Natural killer cell (primary cell): ENCODE measurements around the gene DYNC1LI1. TPM values are rescaled to one million over a fixed set of nuclear protein-coding genes. Genes with fewer than 3 reads are reported as not detected.
A peak's percentile ranks its signal among the peaks of the same experiment; 100 is the strongest.

Experiments
- ATAC-seq, 3 donors: fragments of 150-1000 bp in 2 of 3; fragments of 200-7000 bp in 1 of 3; cut with Tn5 transposase; 1 replicate in 1 of 3; 2 replicates in 2 of 3; pipeline ENCODE4 v1.10.0; 2021; ENCODE audit warnings: mild to moderate bottlenecking in 2 of 3, moderate library complexity in 2 of 3
- DNase-seq, 2 donors: peaks; one replicate each; pipeline versions ENCODE4 v3.0.0 to v3.0.0-alpha.2; 2013 to 2021; ENCODE audit warnings: mixed read lengths in 1 of 2
- H3K27ac ChIP-seq: one replicate; pipeline ENCODE4 v1.5.1; 2013; ENCODE audit warnings: mild to moderate bottlenecking, low read length
- H3K27me3 ChIP-seq: one replicate; pipeline ENCODE4 v1.6.1; 2013; ENCODE audit warnings: low read length; ENCODE audit not compliant: control insufficient read depth, insufficient read depth
- H3K36me3 ChIP-seq: one replicate; pipeline ENCODE4 v1.6.1; 2013; ENCODE audit warnings: low read length; ENCODE audit not compliant: control insufficient read depth, insufficient read depth
- H3K4me1 ChIP-seq: one replicate; pipeline ENCODE4 v1.6.1; 2013; ENCODE audit warnings: low read length; ENCODE audit not compliant: control insufficient read depth, insufficient read depth
- H3K4me3 ChIP-seq: one replicate; pipeline ENCODE4 v1.5.1; 2013; ENCODE audit warnings: low read length
- H3K9me3 ChIP-seq: one replicate; pipeline ENCODE4 v1.6.1; 2013; ENCODE audit warnings: low read length; ENCODE audit not compliant: control insufficient read depth, insufficient read depth
- H3K27ac Mint-ChIP-seq, 2 donors: one replicate each; pipeline ENCODE4 v1.8.0; 2022; ENCODE audit warnings: mild to moderate bottlenecking in 2 of 2, mixed read lengths in 2 of 2, moderate library complexity in 1 of 2
- H3K27me3 Mint-ChIP-seq, 2 donors: one replicate each; pipeline ENCODE4 v1.8.0; 2022; ENCODE audit warnings: low read depth in 2 of 2, mixed read lengths in 2 of 2
- H3K36me3 Mint-ChIP-seq: one replicate; pipeline ENCODE4 v1.8.0; 2022; ENCODE audit warnings: mixed read lengths
- H3K4me1 Mint-ChIP-seq, 2 donors: one replicate each; pipeline ENCODE4 v1.8.0; 2022; ENCODE audit warnings: mixed read lengths in 2 of 2
- H3K4me3 Mint-ChIP-seq: one replicate; pipeline ENCODE4 v1.8.0; 2022; ENCODE audit warnings: mild to moderate bottlenecking, moderate library complexity, mixed read lengths
- H3K9me3 Mint-ChIP-seq, 2 donors: one replicate each; pipeline ENCODE4 v1.8.0; 2022; ENCODE audit warnings: mixed read lengths in 2 of 2
- CTCF ChIP-seq: fragments of 200-600 bp; IDR thresholded peaks from one replicate; pipeline ENCODE4 v1.8.0; 2022; ENCODE audit warnings: antibody characterized with exemption
- WGBS: methylation state at CpG from one replicate; pipeline ENCODE4 v1.1.7; 2013; ENCODE audit warnings: missing lambda C conversion rate; ENCODE audit not compliant: insufficient coverage; 5-methylcytosine and 5-hydroxymethylcytosine counted together
- intact Hi-C: fragments of 100-400 bp; cut with micrococcal nuclease; formaldehyde crosslinking; loops from one replicate; pipeline ENCODE4 v1.14.2; 2022
- total RNA-seq, 4 donors: library from RNA; stranded (reverse); fragments of 120-200 nt in 1 of 4; gene quantifications; one replicate each; pipeline versions ENCODE4 v1.2.3 to v1.2.4, GENCODE V29; 2013 to 2022

The DYNC1LI1 gene
- total RNA-seq, 3 donors from 2014 or later (not counting 1 experiment from before 2014, with no cell fraction given): 35.9 to 49.2 (median 39.9) TPM

GRCh38 chr3:32568953-32569352, 1.7 kb downstream of the DYNC1LI1 start:
- no peak overlapping the region for H3K4me3 ChIP-seq
- no peaks in the 10 kb centered on the region for H3K9me3 ChIP-seq
- Mint-ChIP-seq H3K4me1 (peaks cover 19 to 39% of the 10 kb centered on the region in 2 donors), H3K4me3 (peak overlapping the region; percentile 96), H3K36me3 (no peaks in the 10 kb centered on the region), H3K27ac (peak overlapping the region; percentile 84 to 87), H3K9me3 (no peaks in the 10 kb centered on the region), H3K27me3 (peaks cover 0 to 5% of the 10 kb centered on the region in 2 donors)
- intact Hi-C loops: no loop called here
- ATAC-seq: no peak
- no peak for DNase-seq
- TF ChIP-seq CTCF: no peak
- peaks cover 3% of the 10 kb centered on the region for H3K36me3 ChIP-seq
- no peaks in the 10 kb centered on the region for H3K27me3 ChIP-seq
- peaks cover 10% of the 10 kb centered on the region for H3K4me1 ChIP-seq
- H3K27ac ChIP-seq: no peak overlapping the region
- no CpG with 5 or more reads among the region's 2 CpGs for WGBS

DNA sequence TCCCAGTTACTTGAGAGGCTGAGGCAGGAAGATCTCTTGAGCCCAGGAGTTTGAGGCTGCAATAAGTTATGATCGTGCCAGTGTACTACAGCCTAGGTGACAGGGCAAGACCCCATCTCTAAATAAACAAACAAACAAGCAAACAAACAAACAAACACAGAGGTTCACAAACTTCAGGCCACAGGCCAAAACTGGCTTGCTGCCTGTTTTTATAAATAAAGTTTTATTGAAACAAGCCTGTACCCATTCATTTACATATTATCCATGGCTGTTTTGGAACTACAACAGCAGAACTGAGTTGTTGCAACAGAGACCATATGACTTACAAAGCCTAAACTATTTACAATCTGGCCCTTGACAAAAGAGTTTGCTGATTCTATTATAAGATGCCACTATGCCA, 6.5 kb downstream of the DYNC1LI1 start:
- Mint-ChIP-seq H3K27ac (peak overlapping the region; percentile 65 to 90), H3K4me3 (no peak overlapping the region), H3K27me3 (no peaks in the 10 kb centered on the region), H3K9me3 (no peaks in the 10 kb centered on the region), H3K36me3 (no peaks in the 10 kb centered on the region), H3K4me1 (peaks cover 28 to 46% of the 10 kb centered on the region in 2 donors)
- Histone ChIP-seq H3K27ac (no peak overlapping the region), H3K27me3 (no peaks in the 10 kb centered on the region), H3K9me3 (no peaks in the 10 kb centered on the region), H3K36me3 (peaks cover 7% of the 10 kb centered on the region), H3K4me1 (peaks cover 10% of the 10 kb centered on the region), H3K4me3 (no peak overlapping the region)
- ATAC-seq (no peak), DNase-seq (no peak)
- intact Hi-C loops: no loop called here
- 92% methylated on average over 1 of the region's 1 CpG for WGBS
- no peak for TF ChIP-seq CTCF

- DNase-seq (no peak), ATAC-seq (peak in 2 of 3 donors; percentile 50 to 54)
- Histone ChIP-seq H3K27me3 (no peaks in the 10 kb centered on the region), H3K9me3 (no peaks in the 10 kb centered on the region), H3K27ac (no peak overlapping the region), H3K4me3 (no peak overlapping the region), H3K36me3 (peaks cover 7% of the 10 kb centered on the region), H3K4me1 (peaks cover 10% of the 10 kb centered on the region)
- Mint-ChIP-seq H3K4me1 (peaks cover 23 to 33% of the 10 kb centered on the region in 2 donors), H3K4me3 (peak overlapping the region; percentile 0), H3K9me3 (no peaks in the 10 kb centered on the region), H3K27me3 (no peaks in the 10 kb centered on the region), H3K27ac (peak overlapping the region; percentile 65 to 90), H3K36me3 (no peaks in the 10 kb centered on the region)
- no peak for TF ChIP-seq CTCF
- 42% methylated on average over 7 of the region's 7 CpGs for WGBS
- intact Hi-C loops: no loop called here
These were observed 8.0 kb downstream of the DYNC1LI1 start for GRCh38 chr3:32562640-32563039.

DNA sequence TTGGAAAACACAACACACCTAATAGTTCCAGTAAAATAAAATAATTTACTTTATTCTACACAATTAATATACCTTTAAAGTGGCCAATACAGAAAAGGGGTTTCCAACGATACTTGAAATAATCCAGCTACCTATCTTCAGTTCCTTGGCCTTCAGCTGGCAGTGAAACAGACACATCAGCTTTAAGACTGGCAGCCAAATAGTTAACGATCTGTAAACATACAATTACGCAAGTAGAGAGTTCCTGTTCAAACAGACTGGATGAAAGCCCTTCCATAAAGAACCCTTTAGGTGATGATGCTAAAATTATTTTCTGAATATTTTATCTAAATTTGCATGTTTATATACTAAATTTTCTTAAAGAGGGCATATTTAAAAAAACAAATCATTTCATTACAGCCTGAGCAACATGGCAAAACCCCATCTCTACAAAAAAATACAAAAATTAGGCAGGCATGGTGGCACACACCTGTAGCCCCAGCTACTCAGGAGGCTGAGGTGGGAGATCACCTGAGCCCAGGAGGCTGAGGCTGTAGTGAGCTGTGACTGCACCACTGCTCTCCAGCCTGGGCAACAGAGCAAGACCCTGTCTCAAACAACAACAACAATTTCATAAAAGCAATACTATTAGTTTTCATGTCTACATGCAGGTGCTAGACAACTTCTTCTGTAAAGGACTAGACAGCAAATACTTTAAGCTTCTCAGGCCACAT, 12.9 kb downstream of the DYNC1LI1 start:
- 93% methylated on average over 1 of the region's 3 CpGs for WGBS
- Histone ChIP-seq H3K27ac (no peak overlapping the region), H3K4me1 (peaks cover 6% of the 10 kb centered on the region), H3K4me3 (no peak overlapping the region), H3K27me3 (no peaks in the 10 kb centered on the region), H3K36me3 (peaks cover 3% of the 10 kb centered on the region), H3K9me3 (no peaks in the 10 kb centered on the region)
- Mint-ChIP-seq H3K4me1 (peaks cover 32 to 36% of the 10 kb centered on the region in 2 donors), H3K9me3 (no peaks in the 10 kb centered on the region), H3K27ac (no peak overlapping the region), H3K27me3 (no peaks in the 10 kb centered on the region), H3K4me3 (no peak overlapping the region), H3K36me3 (no peaks in the 10 kb centered on the region)
- ATAC-seq (no peak), DNase-seq (no peak)
- no peak for TF ChIP-seq CTCF
- intact Hi-C loops: no loop called here
